Measurements from ENCODE around the gene COL7A1. TPM values are rescaled to one million over a fixed set of nuclear protein-coding genes. Genes with fewer than 3 reads are reported as not detected.

The COL7A1 gene
- total RNA-seq, 1 donor from 2014 or later: 337 TPM

DNA sequence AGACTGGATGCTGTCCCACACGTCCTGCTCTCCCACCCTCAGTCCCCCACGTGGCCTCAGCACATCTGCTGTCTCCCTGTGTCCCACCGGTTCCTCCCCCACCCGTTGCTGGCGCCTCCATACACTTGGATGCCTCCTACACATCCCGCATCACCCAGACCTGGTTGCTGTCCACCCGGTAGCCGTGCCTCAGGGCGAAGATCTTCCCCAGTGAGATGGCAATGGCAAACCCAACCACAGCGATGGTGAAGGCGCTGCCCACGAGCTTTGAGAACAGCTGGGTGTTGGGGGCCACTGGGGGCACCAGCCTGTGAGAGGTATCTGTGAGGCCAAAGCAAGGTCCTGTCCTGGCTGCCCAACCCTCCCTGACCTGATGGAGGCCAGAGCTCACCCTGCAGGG is 35.7 kb upstream of the COL7A1 start:
- Histone ChIP-seq H3K4me3 (ENCODE audit: low read depth, low read length) (no peak overlapping the region), H3K36me3 (ENCODE audit: control insufficient read depth, insufficient read depth, low read length) (peaks cover 8% of the 10 kb centered on the region), H3K27me3 (ENCODE audit: control insufficient read depth, insufficient read depth, low read length) (no peaks in the 10 kb centered on the region)
- no peak for DNase-seq (ENCODE audit: low read depth)
- TF ChIP-seq, protein P1, sequence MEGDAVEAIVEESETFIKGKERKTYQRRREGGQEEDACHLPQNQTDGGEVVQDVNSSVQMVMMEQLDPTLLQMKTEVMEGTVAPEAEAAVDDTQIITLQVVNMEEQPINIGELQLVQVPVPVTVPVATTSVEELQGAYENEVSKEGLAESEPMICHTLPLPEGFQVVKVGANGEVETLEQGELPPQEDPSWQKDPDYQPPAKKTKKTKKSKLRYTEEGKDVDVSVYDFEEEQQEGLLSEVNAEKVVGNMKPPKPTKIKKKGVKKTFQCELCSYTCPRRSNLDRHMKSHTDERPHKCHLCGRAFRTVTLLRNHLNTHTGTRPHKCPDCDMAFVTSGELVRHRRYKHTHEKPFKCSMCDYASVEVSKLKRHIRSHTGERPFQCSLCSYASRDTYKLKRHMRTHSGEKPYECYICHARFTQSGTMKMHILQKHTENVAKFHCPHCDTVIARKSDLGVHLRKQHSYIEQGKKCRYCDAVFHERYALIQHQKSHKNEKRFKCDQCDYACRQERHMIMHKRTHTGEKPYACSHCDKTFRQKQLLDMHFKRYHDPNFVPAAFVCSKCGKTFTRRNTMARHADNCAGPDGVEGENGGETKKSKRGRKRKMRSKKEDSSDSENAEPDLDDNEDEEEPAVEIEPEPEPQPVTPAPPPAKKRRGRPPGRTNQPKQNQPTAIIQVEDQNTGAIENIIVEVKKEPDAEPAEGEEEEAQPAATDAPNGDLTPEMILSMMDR (IDR thresholded peaks at IDR 0.05; ENCODE audit: insufficient read depth, low read length, poor library complexity, severe bottlenecking): no peak

DNA sequence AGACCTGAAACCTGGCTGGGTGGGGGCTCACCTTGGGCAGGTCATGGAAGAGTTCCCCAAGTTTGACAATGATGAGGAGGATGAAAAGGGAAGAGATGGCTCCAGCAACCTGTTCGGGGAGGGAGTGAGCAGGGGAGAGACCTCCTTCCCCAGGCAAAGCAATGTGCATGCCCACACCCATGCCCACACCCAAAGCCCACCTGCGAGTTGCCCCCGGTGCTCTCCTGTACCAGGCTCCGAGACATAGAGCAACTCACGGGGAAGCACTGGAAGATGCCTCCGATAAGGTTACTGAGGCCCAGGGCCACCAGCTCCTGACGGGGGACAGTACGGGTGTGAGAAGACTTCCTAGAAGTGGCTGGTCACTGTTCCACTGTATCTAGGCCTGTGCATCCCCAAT is 35.3 kb upstream of the COL7A1 start:
- H3K27me3 ChIP-seq (ENCODE audit: control insufficient read depth, insufficient read depth, low read length): no peaks in the 10 kb centered on the region
- H3K4me3 ChIP-seq (ENCODE audit: low read depth, low read length): no peak overlapping the region
- DNase-seq (ENCODE audit: low read depth): no peak
- TF ChIP-seq, protein P1 (IDR thresholded peaks at IDR 0.05; ENCODE audit: insufficient read depth, low read length, poor library complexity, severe bottlenecking): no peak
- H3K36me3 ChIP-seq (ENCODE audit: control insufficient read depth, insufficient read depth, low read length): peaks cover 8% of the 10 kb centered on the region

DNA sequence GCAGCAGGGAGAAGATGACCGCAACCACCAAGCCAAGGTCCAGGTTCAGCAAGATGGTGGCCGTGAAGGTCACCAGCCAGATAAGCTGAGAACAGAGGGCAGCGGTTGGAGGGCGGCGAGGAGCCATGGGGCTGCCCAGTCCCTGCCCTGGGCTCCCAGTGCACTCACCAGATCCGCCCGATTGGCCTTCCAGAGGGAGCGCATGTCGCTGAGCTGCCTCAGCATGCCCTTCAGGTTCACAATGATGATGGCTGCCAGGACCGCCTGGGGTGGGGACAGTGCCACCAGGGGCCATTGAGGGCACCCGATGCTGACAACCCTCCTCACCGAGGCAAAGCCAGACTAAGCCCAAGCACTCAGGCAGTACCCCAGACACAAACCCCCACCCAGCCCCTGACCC is 34.8 kb upstream of the COL7A1 start:
- Histone ChIP-seq H3K27me3 (ENCODE audit: control insufficient read depth, insufficient read depth, low read length) (no peaks in the 10 kb centered on the region), H3K4me3 (ENCODE audit: low read depth, low read length) (no peak overlapping the region), H3K36me3 (ENCODE audit: control insufficient read depth, insufficient read depth, low read length) (peaks cover 8% of the 10 kb centered on the region)
- TF ChIP-seq, protein P1 (IDR thresholded peaks at IDR 0.05; ENCODE audit: insufficient read depth, low read length, poor library complexity, severe bottlenecking): no peak
- no peak for DNase-seq (ENCODE audit: low read depth)

DNA sequence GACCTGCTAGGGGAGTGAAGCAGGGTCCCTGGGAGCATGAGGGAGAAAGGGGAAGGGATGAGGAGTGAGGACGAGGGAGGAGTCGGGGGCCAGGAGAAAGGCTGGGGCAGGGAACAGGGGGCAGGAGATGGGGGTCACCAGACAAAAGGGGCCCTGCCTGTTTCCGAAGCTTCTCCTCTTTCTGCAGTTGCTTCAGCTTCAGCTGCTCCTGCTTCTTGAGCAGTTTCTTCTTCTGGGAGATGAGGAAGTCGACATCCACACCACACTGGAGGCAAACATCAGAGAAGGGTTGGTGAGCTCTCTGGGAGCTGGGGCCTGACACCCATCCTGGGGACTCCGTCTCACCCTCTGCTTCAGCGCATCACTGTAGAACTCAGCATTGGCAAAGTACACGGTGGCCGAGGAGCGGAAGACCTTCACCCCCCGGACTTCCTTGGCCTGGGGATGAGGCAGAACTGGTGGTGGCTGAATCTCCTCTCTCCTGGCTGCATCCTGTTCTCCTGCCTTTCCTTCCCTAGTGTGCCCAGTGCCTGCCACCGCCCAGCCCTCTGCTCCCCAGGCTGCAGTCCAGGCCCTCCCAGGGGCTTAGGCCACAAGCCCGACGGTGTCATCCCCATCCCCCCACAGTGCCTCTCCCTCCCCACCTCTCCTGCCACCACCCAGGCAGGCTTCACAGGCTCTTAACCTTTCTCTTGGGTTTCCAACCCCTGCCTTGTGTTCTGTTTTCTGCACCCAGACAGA is 33.3 kb upstream of the COL7A1 start:
- Histone ChIP-seq H3K27me3 (ENCODE audit: control insufficient read depth, insufficient read depth, low read length) (no peaks in the 10 kb centered on the region), H3K4me3 (ENCODE audit: low read depth, low read length) (no peak overlapping the region), H3K36me3 (ENCODE audit: control insufficient read depth, insufficient read depth, low read length) (peaks cover 8% of the 10 kb centered on the region)
- TF ChIP-seq, protein P1 (IDR thresholded peaks at IDR 0.05; ENCODE audit: insufficient read depth, low read length, poor library complexity, severe bottlenecking): no peak
- DNase-seq (ENCODE audit: low read depth): no peak

DNA sequence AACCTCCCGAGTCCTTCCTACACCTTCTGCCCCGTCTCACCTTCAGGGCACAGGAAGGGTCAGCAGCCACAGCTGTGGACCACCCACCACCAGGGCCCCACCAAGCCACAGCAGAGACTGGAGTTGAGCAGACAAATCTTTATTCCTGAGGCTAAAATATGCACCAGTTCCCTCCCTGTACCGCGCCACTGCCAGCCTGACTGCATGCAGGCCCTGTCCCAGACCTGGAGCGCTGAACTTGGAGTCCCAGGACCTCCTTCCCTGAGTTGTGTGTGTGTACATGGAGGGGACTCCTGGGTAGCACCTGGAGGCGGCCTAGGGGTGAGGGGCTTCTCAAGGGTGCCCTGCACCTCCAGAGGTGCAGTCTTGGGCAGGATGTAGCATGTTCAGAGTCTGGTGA is 30.5 kb upstream of the COL7A1 start:
- Histone ChIP-seq H3K36me3 (ENCODE audit: control insufficient read depth, insufficient read depth, low read length) (peaks cover 6% of the 10 kb centered on the region), H3K4me3 (ENCODE audit: low read depth, low read length) (no peak overlapping the region), H3K27me3 (ENCODE audit: control insufficient read depth, insufficient read depth, low read length) (no peaks in the 10 kb centered on the region)
- DNase-seq (ENCODE audit: low read depth): no peak
- TF ChIP-seq, protein P1 (IDR thresholded peaks at IDR 0.05; ENCODE audit: insufficient read depth, low read length, poor library complexity, severe bottlenecking): no peak

DNA sequence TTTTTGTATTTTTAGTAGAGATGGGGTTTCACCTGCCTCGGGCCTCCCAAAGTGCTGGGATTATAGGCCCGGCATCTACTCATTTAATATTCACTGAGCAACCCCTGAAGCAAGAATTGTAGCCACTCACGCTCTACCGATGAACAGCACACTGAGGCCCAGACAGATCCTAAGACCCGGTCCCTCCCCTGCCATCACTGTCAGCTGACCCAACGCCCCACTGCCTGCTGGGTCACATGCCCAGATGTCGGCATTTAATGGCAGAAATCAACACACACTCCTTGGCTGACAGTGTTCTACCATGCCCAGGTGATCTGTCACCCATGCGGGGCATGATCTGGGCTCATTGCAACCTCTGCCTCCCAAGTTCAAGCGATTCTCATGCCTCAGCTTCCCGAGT is 29.6 kb upstream of the COL7A1 start:
- H3K27me3 ChIP-seq (ENCODE audit: control insufficient read depth, insufficient read depth, low read length): no peaks in the 10 kb centered on the region

More for the DNA sequence above, 29.6 kb upstream of the COL7A1 start:
- TF ChIP-seq, protein P1 (IDR thresholded peaks at IDR 0.05; ENCODE audit: insufficient read depth, low read length, poor library complexity, severe bottlenecking): no peak
- Histone ChIP-seq H3K36me3 (ENCODE audit: control insufficient read depth, insufficient read depth, low read length) (peaks cover 3% of the 10 kb centered on the region), H3K4me3 (ENCODE audit: low read depth, low read length) (no peak overlapping the region)
- DNase-seq (ENCODE audit: low read depth): no peak
